IMR-90 (cell line): Measurements from ENCODE around the gene ATXN7L3. TPM values are rescaled to one million over a fixed set of nuclear protein-coding genes. Genes with fewer than 3 reads are reported as not detected.

ENCODE experiments used
- ATAC-seq: fragments of 200-7000 bp; cut with Tn5 transposase; 2 replicates; pipeline ENCODE4 v1.9.1; 2020; ENCODE audit warnings: low read depth, mild to moderate bottlenecking, moderate library complexity
- BruUV-seq: library from RNA; stranded (reverse); fragments of 400-500 nt; replicated peaks from 2 replicates; lab custom pipeline; 2021; lab: Mats Ljungman, UMichigan
- CTCF ChIA-PET: fragments of 300-600 bp; formaldehyde crosslinking; extraction: SDS; loops from one replicate; lab custom pipeline; 2021; ENCODE audit warnings: antibody characterized with exemption; lab: Yijun Ruan, JAX
- POLR2A ChIA-PET: fragments of 300-600 bp; sonication (Branson Sonifier 250); formaldehyde crosslinking; loops from one replicate; lab custom pipeline; 2022; ENCODE audit warnings: antibody characterized with exemption; ENCODE audit not compliant: unreplicated experiment; lab: Charles Lee
- DNase-seq: peaks from one replicate; pipeline ENCODE4 v3.0.0; 2013
- H2AFZ ChIP-seq: replicated peaks from 2 replicates; pipeline ENCODE3; 2013; ENCODE audit warnings: low read length, mild to moderate bottlenecking; ENCODE audit not compliant: poor library complexity
- H2AK5ac ChIP-seq: 2 replicates; pipeline ENCODE4 v1.6.1; 2013; ENCODE audit warnings: low read depth, low read length, inconsistent platforms
- H2AK9ac ChIP-seq: replicated peaks from 2 replicates; pipeline ENCODE3; 2013; ENCODE audit warnings: mild to moderate bottlenecking, low read depth, low read length, moderate library complexity; ENCODE audit not compliant: poor library complexity
- H2BK120ac ChIP-seq: 2 replicates; pipeline ENCODE4 v1.6.1; 2013; ENCODE audit warnings: low read depth, low read length, inconsistent platforms
- H2BK15ac ChIP-seq: 3 replicates; pipeline ENCODE4 v1.6.1; 2013; ENCODE audit warnings: low read depth, low read length, inconsistent platforms
- H2BK20ac ChIP-seq: 2 replicates; pipeline ENCODE4 v1.6.1; 2013; ENCODE audit warnings: low read depth, mild to moderate bottlenecking, inconsistent platforms, low read length, moderate library complexity
- H2BK5ac ChIP-seq: 2 replicates; pipeline ENCODE4 v1.6.1; 2013; ENCODE audit warnings: mild to moderate bottlenecking, low read depth, low read length, inconsistent platforms; ENCODE audit not compliant: poor library complexity, severe bottlenecking
- H3K14ac ChIP-seq: replicated peaks from 2 replicates; pipeline ENCODE4 v1.6.1; 2013; ENCODE audit warnings: low read depth, low read length, inconsistent platforms
- H3K18ac ChIP-seq: 2 replicates; pipeline ENCODE4 v1.6.1; 2013; ENCODE audit warnings: low read depth, low read length, control low read depth
- H3K23ac ChIP-seq: 2 replicates; pipeline ENCODE4 v1.6.1; 2013; ENCODE audit warnings: low read depth, low read length, inconsistent platforms
- H3K27ac ChIP-seq: 2 replicates; pipeline ENCODE4 v1.5.1; 2013; ENCODE audit warnings: mild to moderate bottlenecking, control low read depth, low read length; ENCODE audit not compliant: insufficient read depth
- H3K27me3 ChIP-seq: 2 replicates; pipeline ENCODE4 v1.6.1; 2013; ENCODE audit warnings: low read length; ENCODE audit not compliant: control insufficient read depth, insufficient read depth
- H3K36me3 ChIP-seq: 2 replicates; pipeline ENCODE4 v1.6.1; 2013; ENCODE audit warnings: low read length, mixed read lengths; ENCODE audit not compliant: control insufficient read depth, insufficient read depth
- H3K4ac ChIP-seq: 2 replicates; pipeline ENCODE4 v1.6.1; 2013; ENCODE audit warnings: low read depth, low read length, inconsistent platforms
- H3K4me1 ChIP-seq: 2 replicates; pipeline ENCODE4 v1.6.1; 2013; ENCODE audit warnings: low read length, mixed read lengths; ENCODE audit not compliant: control insufficient read depth, insufficient read depth
- H3K4me2 ChIP-seq: 2 replicates; pipeline ENCODE4 v1.6.1; 2013; ENCODE audit warnings: low read depth, mild to moderate bottlenecking, control low read depth, low read length, moderate library complexity
- H3K4me3 ChIP-seq: 2 replicates; pipeline ENCODE4 v1.5.1; 2013; ENCODE audit warnings: low read depth, mild to moderate bottlenecking, control low read depth, low read length, moderate library complexity; ENCODE audit not compliant: insufficient read depth
- H3K56ac ChIP-seq: 2 replicates; pipeline ENCODE4 v1.6.1; 2013; ENCODE audit warnings: low read length, inconsistent platforms; ENCODE audit not compliant: insufficient read depth; ENCODE audit errors: extremely low read depth
- H3K79me1 ChIP-seq, 2 experiments: 2 replicates each; pipeline ENCODE4 v1.6.1; 2013; ENCODE audit warnings: low read length in 2 of 2, inconsistent platforms in 1 of 2, low read depth in 1 of 2
- H3K9ac ChIP-seq: 2 replicates; pipeline ENCODE4 v1.6.1; 2013; ENCODE audit warnings: low read depth, low read length, control low read depth
- H3K9me1 ChIP-seq: 2 replicates; pipeline ENCODE4 v1.6.1; 2013; ENCODE audit warnings: low read length, inconsistent platforms; ENCODE audit not compliant: insufficient read depth
- H3K9me3 ChIP-seq: 2 replicates; pipeline ENCODE4 v1.6.1; 2013; ENCODE audit warnings: low read length; ENCODE audit not compliant: control insufficient read depth, insufficient read depth
- H4K20me1 ChIP-seq: 2 replicates; pipeline ENCODE4 v1.6.1; 2013; ENCODE audit warnings: low read length, inconsistent platforms; ENCODE audit not compliant: insufficient read depth
- H4K5ac ChIP-seq: 2 replicates; pipeline ENCODE4 v1.6.1; 2013; ENCODE audit warnings: mild to moderate bottlenecking, low read depth, low read length, control low read depth
- H4K8ac ChIP-seq, 2 experiments: 2 replicates each; pipeline ENCODE4 v1.6.1; 2013; ENCODE audit warnings: low read depth in 2 of 2, low read length in 2 of 2, control low read depth in 1 of 2, inconsistent platforms in 1 of 2
- H4K91ac ChIP-seq: 2 replicates; pipeline ENCODE4 v1.6.1; 2013; ENCODE audit warnings: low read depth, low read length, inconsistent platforms; ENCODE audit not compliant: insufficient read depth
- BHLHE40 ChIP-seq: fragments of 150-350 bp; IDR thresholded peaks from 2 replicates; pipeline ENCODE4 v1.6.1; 2016; ENCODE audit warnings: mild to moderate bottlenecking, low read depth, low read length
- CHD1 ChIP-seq: IDR thresholded peaks from 2 replicates; pipeline ENCODE4 v1.6.1; 2012; ENCODE audit warnings: low read depth, low read length, improper control_type of control experiment
- FOS ChIP-seq: fragments of 150-350 bp; IDR thresholded peaks from 2 replicates; pipeline ENCODE4 v1.6.1; 2016; ENCODE audit warnings: low read depth, low read length
- MAFK ChIP-seq: IDR thresholded peaks from 2 replicates; pipeline ENCODE4 v1.6.1; 2012; ENCODE audit warnings: low read depth, low read length, improper control_type of control experiment
- MAZ ChIP-seq: IDR thresholded peaks from 2 replicates; pipeline ENCODE4 v1.6.1; 2012; ENCODE audit warnings: low read depth, mild to moderate bottlenecking, low read length, improper control_type of control experiment, moderate library complexity, borderline replicate concordance
- MXI1 ChIP-seq: IDR thresholded peaks from 2 replicates; pipeline ENCODE4 v1.6.1; 2012; ENCODE audit warnings: low read depth, mild to moderate bottlenecking, low read length, moderate library complexity, borderline replicate concordance
- POLR2A ChIP-seq: IDR thresholded peaks from 2 replicates; pipeline ENCODE4 v1.6.1; 2012; ENCODE audit warnings: mild to moderate bottlenecking, low read depth, low read length
- RAD21 ChIP-seq: IDR thresholded peaks from 2 replicates; pipeline ENCODE4 v1.6.1; 2012; ENCODE audit warnings: low read length, improper control_type of control experiment
- RCOR1 ChIP-seq: IDR thresholded peaks from 2 replicates; pipeline ENCODE4 v1.6.1; 2012; ENCODE audit warnings: mild to moderate bottlenecking, low read length, improper control_type of control experiment; ENCODE audit not compliant: insufficient replicate concordance
- SMC3 ChIP-seq: fragments of 150-350 bp; IDR thresholded peaks from 2 replicates; pipeline ENCODE4 v1.6.1; 2016; ENCODE audit warnings: low read depth, mild to moderate bottlenecking, antibody characterized with exemption, low read length, moderate library complexity
- WGBS, 2 experiments: methylation state at CpG; one replicate each; pipeline versions ENCODE4 v1.1.5 to v1.1.7; 2013; ENCODE audit warnings: missing lambda C conversion rate in 2 of 2; ENCODE audit not compliant: insufficient read length in 1 of 2; ENCODE audit errors: extremely low coverage in 2 of 2; 5-methylcytosine and 5-hydroxymethylcytosine counted together
- dilution Hi-C: fragments of 300-500 bp; cut with HindIII; formaldehyde crosslinking; loops from one replicate; pipeline ENCODE4 v1.14.3; 2018; ENCODE audit warnings: low sequenced_read_pairs; ENCODE audit not compliant: unreplicated experiment
- in situ Hi-C: fragments of 300-500 bp; cut with MboI; formaldehyde crosslinking; loops from 3 replicates; pipeline ENCODE4 v1.14.3; 2019; ENCODE audit warnings: low sequenced_read_pairs, inconsistent platforms, mixed read lengths
- intact Hi-C: fragments of 100-400 bp; cut with micrococcal nuclease; formaldehyde crosslinking; loops from 2 replicates; pipeline ENCODE4 v1.10.0; 2022
- polyA plus RNA-seq, 3 experiments: library from polyadenylated mRNA; depleted of rRNA; stranded (reverse); fragments of >200 nt; gene quantifications; 2 replicates each; pipeline ENCODE4 v1.2.3, GENCODE V29; 2012; ENCODE audit warnings: low replicate concordance in 1 of 3
- total RNA-seq: library from RNA; depleted of rRNA; stranded (reverse); fragments of >200 nt; gene quantifications from 2 replicates; pipeline ENCODE4 v1.2.3, GENCODE V29; 2012
- TF ChIP-seq, protein P1 (sequence below): fragments of 150-350 bp; IDR thresholded peaks from 2 replicates; pipeline ENCODE4 v1.6.1; 2017; ENCODE audit warnings: mild to moderate bottlenecking, antibody characterized with exemption, low read length, low read depth
- TF ChIP-seq, protein P2 (sequence below): conservative IDR thresholded peaks from 2 replicates; pipeline ENCODE4 v1.5.1; 2012; ENCODE audit warnings: mild to moderate bottlenecking, low read depth, low read length, improper control_type of control experiment
- TF ChIP-seq, protein P3 (sequence below): fragments of 150-350 bp; IDR thresholded peaks from 2 replicates; pipeline ENCODE4 v1.6.1; 2016; ENCODE audit warnings: low read depth, mild to moderate bottlenecking, low read length, moderate library complexity, borderline replicate concordance

The ATXN7L3 gene
- total and polyA plus RNA-seq, 2 of the 4 experiments (the other 2 are of a cell fraction): 17.2 to 40.9 TPM

- Histone ChIP-seq H3K9ac (peak overlapping the region; percentile 66), H4K5ac (peak overlapping the region; percentile 78), H3K23ac (peak overlapping the region; percentile 85), H3K27ac (peak overlapping the region; percentile 96), H2BK5ac (peak overlapping the region; percentile 85), H3K56ac (peak overlapping the region; percentile 75), H3K36me3 (peaks cover 39% of the 10 kb centered on the region), H2BK20ac (no peak overlapping the region; the same call in 1 of the 2 replicates), H3K9me3 (no peaks in the 10 kb centered on the region), H3K9me1 (peaks cover 6% of the 10 kb centered on the region; the same call in 1 of the 2 replicates), H3K4ac (peak overlapping the region; percentile 98), H2AFZ (peak overlapping the region; percentile 16), H3K4me1 (peaks cover 14% of the 10 kb centered on the region), H2AK9ac (peak overlapping the region; percentile 100), H3K14ac (peak overlapping the region; percentile 95), H3K18ac (peak overlapping the region; percentile 67; the same call in 1 of the 2 replicates), H4K20me1 (peaks cover 3% of the 10 kb centered on the region; the same call in 1 of the 2 replicates), H3K4me3 (peak overlapping the region; percentile 83), H2BK120ac (peak overlapping the region; percentile 68), H3K79me1 (peaks cover 26 to 51% of the 10 kb centered on the region in 2 experiments; a peak in 3 of 4 replicates), H2BK15ac (no peak overlapping the region), H4K91ac (peak overlapping the region; percentile 93), H3K4me2 (peak overlapping the region; percentile 78), H2AK5ac (peak overlapping the region; percentile 87), H3K27me3 (no peaks in the 10 kb centered on the region), H4K8ac (peak overlapping the region; percentile 64 to 90)
- CTCF ChIA-PET: interaction anchor here (0.9 to 1.3 kb wide), 3 partner anchors 11 to 147 kb away, joined by 3 read pairs; partner anchors contain the start of gene GRN
- dilution Hi-C loops: no loop called here
- ATAC-seq: peak; percentile 2; the same call in 1 of the 2 replicates
- peak; percentile 41 for DNase-seq
- in situ Hi-C loops: no loop called here
- no CpG with 5 or more reads among the region's 11 CpGs for WGBS, 2 experiments
- POLR2A ChIA-PET: interaction anchor here (1.1 kb wide), 1 partner anchor 10 kb away, joined by 3 read pairs; no protein-coding TSS in a partner anchor
- no TSS peak for BruUV-seq
- intact Hi-C loops: no loop called here
- no peak for TF ChIP-seq MAFK
- TF ChIP-seq SMC3: 0 out of 2 replicates have a peak, but pooled peaks have one; percentile 10
- no peak for TF ChIP-seq MXI1
- TF ChIP-seq, protein P1, sequence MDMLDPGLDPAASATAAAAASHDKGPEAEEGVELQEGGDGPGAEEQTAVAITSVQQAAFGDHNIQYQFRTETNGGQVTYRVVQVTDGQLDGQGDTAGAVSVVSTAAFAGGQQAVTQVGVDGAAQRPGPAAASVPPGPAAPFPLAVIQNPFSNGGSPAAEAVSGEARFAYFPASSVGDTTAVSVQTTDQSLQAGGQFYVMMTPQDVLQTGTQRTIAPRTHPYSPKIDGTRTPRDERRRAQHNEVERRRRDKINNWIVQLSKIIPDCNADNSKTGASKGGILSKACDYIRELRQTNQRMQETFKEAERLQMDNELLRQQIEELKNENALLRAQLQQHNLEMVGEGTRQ: no peak
- no peak for TF ChIP-seq POLR2A
- no peak for TF ChIP-seq CHD1
- TF ChIP-seq, protein P2, sequence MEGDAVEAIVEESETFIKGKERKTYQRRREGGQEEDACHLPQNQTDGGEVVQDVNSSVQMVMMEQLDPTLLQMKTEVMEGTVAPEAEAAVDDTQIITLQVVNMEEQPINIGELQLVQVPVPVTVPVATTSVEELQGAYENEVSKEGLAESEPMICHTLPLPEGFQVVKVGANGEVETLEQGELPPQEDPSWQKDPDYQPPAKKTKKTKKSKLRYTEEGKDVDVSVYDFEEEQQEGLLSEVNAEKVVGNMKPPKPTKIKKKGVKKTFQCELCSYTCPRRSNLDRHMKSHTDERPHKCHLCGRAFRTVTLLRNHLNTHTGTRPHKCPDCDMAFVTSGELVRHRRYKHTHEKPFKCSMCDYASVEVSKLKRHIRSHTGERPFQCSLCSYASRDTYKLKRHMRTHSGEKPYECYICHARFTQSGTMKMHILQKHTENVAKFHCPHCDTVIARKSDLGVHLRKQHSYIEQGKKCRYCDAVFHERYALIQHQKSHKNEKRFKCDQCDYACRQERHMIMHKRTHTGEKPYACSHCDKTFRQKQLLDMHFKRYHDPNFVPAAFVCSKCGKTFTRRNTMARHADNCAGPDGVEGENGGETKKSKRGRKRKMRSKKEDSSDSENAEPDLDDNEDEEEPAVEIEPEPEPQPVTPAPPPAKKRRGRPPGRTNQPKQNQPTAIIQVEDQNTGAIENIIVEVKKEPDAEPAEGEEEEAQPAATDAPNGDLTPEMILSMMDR: peak; percentile 33; the same call in 1 of the 2 replicates
- no peak for TF ChIP-seq MAZ
- no peak for TF ChIP-seq FOS
- TF ChIP-seq, protein P3, sequence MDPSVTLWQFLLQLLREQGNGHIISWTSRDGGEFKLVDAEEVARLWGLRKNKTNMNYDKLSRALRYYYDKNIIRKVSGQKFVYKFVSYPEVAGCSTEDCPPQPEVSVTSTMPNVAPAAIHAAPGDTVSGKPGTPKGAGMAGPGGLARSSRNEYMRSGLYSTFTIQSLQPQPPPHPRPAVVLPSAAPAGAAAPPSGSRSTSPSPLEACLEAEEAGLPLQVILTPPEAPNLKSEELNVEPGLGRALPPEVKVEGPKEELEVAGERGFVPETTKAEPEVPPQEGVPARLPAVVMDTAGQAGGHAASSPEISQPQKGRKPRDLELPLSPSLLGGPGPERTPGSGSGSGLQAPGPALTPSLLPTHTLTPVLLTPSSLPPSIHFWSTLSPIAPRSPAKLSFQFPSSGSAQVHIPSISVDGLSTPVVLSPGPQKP: no peak
- TF ChIP-seq RAD21: peak; percentile 36; the same call in 1 of the 2 replicates
- TF ChIP-seq RCOR1: no peak
- no peak for TF ChIP-seq BHLHE40
Observed at GRCh38 chr17:44197980-44198720, 1.5 kb downstream of the ATXN7L3 start.
